NCI-H2171 (cell line): ENCODE results near the gene SYN1.
"Not testable (repeated sequence)": the region's sequence is repeated elsewhere in the genome, so short reads cannot be mapped to it uniquely, and the experiment has no call there.

ENCODE experiments used
- DNase-seq: peaks from one replicate; lab custom pipeline; 2025; lab: John Stamatoyannopoulos, UW

The SYN1 gene

DNA sequence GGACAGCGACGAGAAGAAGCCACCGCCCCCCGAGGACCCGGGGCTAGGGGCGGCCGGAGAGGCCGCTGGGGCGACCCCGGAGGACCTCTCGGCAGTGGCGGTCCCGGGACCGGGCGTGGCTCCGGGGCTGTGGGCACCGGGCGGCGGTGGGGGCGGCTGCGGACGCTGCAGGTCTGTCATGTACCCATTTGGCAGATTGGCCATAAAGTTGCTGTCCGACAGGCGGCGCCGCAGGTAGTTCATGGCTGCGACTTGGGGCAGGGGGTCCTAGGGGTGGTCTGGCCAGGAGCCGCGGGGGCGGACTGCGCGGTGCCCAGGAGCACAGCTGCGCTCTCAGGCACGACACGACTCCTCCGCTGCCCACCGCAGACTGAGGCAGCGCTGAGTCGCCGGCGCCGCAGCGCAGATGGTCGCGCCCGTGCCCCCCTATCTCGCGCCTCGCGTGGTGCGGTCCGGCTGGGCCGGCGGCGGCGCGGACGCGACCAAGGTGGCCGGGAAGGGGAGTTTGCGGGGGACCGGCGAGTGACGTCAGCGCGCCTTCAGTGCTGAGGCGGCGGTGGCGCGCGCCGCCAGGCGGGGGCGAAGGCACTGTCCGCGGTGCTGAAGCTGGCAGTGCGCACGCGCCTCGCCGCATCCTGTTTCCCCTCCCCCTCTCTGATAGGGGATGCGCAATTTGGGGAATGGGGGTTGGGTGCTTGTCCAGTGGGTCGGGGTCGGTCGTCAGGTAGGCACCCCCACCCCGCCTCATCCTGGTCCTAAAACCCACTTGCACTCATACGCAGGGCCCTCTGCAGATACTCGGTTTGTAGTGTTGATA, at the start of gene SYN1:
SYN1 (minus strand) TSS at position 372 of the 817 bp plus-strand sequence; CDS start at position 243, 129 bp downstream.
- peak; percentile 58 for DNase-seq

DNA sequence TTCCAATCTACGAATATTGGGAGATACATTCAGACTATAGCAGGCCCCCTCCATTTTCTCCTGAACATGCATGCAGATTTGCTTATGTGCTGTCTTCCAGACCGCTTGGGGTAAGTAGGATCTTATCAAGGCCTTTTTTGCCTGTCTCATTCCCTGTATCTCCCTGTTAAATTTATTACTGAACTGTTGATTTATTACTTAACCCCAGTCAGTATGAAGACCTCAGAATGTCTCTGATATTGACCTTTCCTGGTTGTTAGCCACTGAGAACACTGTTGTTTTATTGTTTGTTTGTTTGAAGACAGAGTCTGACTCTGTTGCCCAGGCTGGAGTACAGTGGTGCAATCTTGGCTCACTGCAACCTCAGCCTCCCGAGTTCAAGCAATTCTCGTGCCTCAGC, 46.1 kb upstream of the SYN1 start:
- not testable (repeated sequence) for DNase-seq

DNA sequence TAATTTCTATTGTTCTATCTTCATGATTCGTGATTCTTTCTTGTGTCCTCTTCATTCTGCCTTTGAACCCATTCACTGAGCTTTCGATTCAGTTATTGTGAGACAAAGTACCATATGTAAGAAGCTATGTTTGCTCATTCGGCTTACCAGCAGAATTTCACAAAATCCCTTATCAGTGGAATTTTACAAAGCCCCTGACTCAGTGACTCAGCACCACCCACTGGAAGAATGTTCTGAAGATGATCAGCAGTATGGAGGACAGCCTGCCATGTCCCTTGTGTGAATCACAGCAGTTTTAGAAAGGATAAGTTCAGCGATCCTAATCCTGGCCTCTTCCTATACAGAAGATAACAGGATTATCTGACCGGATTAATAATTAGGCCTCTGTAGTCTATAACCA, 45.1 kb upstream of the SYN1 start:
- DNase-seq, result no peak

DNA sequence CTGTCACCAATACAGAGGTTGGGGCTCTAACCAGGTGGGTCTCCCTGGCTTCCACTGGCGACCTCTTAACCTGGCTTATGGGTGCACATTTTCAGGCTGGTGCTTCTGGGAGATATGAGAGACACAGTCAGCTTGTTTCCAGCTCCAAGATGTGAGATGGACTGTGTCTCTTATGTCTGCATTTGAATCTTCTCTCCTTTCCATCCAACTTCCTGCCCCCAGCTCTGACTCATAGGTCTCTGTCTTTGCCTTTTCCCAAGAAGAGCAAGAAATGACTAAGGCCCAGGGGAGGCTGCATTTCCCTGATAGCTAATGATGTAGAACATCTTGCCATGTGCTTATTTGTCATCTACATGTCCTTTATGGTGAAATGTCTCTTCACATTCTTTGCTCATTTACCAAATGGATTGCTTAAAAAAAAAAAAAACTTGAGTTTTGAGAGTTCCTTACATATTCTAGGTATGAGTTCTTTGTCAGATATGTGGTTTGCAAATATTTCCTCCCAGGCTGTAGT, 42.5 kb upstream of the SYN1 start:
- no peak for DNase-seq

DNA sequence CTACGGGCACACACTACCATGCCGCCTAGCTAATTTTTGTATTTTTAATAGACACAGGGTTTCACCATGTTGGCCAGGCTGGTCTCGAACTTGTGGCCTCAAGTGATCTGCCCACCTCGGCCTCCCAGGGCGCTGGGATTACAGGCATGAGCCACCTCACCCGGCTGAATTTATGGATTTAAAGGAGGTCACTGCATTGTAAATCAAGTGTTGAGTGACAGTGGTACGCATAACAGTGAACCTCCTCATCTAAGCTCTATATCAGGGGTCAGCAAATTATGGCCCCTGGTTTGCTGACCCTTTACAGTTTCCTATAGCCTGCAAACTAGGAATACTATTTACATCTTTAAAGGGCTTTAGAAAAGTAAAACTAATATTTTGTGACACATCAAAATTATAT, 41.9 kb upstream of the SYN1 start:
- no peak for DNase-seq

DNA sequence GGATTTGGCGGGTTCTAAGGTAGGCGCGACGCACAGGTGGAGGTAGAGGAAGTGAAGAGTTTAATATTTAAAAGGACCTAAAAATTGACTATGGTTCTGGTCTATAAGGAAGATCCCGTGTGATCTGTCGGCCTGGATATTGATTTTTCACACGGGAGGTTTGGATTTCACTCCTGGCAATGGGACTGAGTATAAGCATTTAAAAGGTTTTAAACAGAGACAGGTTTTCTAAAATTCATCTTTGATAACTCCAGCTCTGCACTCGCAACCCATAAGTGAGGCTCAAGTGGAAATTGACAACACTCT, 39.7 kb upstream of the SYN1 start:
- DNase-seq, result no peak

DNA sequence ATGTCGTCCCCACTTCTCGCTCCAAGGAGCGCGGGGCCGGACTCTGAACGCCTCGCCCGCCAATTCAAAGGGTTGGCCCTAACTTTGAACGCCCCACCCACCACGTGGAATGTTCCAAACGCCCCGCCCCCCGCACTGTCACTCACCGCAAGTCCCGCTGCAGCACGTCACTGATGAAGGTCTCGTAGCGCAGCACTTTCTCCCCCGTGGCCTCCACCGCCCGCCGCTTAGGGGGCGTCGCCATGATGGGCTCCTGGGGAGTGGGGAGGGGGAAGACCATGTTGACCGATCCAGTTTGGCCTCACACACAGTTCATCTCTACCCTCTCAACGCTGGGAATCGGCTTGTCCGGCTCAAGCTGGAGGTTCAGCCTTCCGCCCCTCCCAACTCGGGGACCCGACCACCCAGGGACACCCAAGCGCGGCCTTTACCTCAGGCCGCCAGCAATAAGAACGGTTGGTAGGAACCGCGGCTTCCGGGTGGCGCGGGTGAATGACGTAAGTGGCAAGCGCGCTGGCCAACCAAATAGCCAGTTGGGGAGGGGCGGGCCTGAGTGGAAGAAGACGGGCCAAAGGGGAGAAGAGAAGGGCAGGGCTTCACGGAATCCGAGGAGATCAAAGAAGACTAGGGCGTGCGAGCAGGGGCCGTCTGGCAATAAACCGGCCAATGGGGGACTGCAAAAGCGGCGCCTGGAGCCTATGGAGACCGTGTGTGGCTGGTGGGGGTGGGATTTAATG, 39.2 kb upstream of the SYN1 start, which contains the start of gene UXT:
UXT (minus strand) TSS at position 497 of the 737 bp plus-strand sequence; CDS start at position 244, 253 bp downstream.
- peak; percentile 86 for DNase-seq

DNA sequence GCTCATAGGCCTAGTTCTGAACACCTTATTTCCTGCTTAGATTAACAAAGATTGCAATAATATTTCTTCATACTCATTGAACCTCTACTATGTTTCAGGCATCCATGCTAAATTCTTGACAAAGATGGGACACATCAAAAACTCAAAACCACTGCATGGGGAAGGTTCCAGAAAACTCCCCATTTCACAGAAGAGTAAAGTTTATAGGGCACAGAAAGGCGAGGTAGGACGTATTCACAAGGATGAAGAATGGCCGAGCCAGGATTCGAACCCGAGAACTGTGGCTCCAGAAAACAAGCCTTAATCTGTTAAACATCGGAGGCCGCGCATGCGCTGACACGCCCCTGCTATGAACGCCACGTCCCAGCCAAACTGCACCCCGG, 38.6 kb upstream of the SYN1 start:
- no peak for DNase-seq

DNA sequence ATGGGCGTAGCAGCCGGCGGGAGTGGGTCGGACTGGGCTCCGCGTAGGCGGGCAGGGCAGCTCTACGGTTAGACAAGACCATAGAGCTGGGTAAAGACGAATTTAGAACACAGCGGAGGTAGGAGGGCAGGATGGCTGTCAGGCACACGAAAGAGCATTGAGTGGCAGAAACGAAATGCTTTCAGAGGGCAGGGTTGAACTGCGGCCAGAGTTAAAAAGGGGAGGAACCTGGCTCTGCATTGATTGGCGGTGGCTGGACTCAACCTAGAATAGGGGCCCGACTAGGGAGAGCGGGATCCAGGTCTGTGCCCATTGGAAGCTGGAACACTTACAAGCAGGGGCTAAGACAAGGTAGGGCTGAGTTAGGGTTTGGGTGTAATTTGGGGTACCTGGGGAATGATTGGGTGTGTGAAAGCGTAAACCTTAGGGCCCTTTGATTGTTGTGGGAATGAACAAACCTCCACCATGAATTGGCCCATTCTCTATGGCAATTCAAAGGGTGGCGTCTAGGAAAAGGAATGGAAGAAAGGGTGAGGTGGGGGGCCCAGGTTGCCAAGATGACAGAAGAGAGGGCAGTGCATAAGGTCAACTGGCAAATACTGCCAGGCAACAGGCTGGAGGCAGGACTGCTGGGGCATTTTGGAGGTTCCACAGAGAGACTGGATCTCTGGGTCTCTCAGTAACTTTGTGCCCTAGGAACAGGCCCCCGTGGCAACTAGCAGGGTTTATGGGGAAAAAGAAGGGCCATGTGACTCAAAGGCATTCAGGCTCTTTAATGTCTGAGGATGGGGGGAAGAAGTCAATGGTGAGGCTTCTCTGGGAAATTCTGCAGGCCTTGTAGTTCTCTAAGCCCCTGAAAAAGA, 31.6 kb upstream of the SYN1 start:
- no peak for DNase-seq

DNA sequence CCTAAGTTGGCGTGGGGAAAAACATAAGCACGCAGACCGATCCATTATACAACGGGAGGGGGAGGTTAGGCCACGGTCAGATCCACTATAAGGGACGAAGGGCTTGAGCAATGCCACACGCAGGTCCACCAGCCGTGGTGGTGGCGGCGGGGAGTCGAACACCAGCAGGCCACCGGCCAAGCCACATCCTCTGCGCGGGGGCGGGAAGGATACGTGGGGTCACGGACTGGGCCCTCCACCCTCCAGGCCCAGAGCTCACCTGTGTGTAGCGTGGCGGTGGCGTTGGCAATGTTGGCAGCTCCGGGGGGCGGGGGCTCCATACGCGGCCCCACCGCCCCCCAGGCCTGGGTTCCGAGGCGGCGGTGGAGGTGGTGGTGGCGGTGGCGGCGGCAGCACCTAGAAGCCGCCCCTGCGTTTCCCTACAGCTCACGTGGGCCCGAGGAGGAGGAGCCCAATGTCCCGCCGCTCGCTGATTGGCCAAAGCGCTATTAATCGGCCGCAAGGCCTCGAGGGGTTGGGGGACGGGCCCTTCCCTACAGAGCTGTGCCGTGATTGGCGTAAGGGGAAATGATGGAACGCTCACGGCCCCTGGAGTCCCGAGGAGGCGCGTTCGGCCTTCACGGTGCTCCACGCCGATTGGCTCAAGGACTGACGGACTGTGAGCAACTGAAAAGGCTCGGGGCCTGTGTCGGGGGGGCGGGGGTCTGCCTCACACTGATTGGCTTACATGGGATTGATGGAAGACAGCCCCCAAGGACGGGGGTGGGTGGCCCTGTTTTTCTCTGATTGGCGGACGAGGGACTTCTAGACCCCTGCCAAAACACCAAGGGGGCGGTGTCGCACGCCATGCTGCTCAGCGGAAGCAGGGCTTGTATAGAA, 30.7 kb upstream of the SYN1 start, which contains the start of gene ELK1:
ELK1 (minus strand) TSS at position 400 of the 879 bp plus-strand sequence. CDS start 9,122 bp downstream, outside the sequence.
- peak; percentile 90 for DNase-seq

DNA sequence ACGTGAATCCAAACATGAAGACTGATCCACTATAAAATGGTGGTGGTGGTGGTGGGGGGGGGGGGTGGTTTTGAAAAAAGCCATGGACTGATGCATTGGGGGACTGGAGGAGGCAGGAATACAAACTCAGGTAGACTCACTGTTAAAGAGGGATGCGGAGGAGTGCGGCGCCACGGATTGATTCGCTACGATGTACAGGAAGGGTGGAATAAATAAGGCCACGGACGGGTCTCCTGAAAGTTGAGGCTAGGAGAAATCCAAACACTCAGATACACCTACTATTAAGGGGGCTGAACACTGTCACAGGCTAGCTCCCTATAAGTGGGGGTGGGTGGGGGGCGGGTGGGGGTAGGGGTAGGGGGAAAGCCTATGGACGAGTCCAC, 30.1 kb upstream of the SYN1 start:
- DNase-seq, result no peak

DNA sequence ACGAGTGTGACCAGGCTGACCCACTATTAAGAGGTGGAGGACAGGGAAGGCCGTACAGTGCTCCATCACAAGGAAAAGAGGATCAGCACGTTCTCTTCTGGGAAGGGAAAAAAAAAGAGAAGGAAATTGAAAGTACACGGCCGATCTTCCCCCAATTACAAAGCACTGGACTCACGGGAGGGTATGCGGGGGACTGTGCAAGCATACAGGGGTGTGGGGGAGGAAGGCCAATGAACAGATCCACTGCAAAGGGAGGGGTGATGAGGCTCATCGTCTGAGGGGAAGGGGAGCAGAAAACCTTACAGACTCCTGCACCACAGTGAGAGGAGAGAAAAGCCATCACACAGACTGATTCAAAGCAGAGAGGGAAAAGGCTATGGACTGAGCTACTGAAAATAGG, 29.6 kb upstream of the SYN1 start:
- DNase-seq, result no peak

DNA sequence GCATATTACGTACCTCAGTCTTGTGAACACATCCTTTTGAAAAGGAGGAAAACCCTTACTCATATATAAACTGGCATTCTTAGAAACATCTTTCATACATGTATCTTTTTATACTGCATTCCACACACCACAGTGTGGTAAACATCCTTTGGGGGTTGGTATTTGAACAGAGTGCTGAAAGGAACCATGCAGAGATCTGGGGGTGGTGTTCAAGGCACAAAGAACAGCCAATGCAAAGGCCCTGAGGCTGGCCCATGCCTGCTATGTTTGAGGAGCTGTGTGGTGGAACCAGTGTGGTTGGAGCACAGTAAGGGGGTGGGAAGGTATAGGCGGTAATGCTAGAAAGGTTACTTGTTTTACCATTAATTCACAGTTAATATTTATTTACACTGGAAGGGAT, 28.7 kb upstream of the SYN1 start:
- DNase-seq, result no peak

DNA sequence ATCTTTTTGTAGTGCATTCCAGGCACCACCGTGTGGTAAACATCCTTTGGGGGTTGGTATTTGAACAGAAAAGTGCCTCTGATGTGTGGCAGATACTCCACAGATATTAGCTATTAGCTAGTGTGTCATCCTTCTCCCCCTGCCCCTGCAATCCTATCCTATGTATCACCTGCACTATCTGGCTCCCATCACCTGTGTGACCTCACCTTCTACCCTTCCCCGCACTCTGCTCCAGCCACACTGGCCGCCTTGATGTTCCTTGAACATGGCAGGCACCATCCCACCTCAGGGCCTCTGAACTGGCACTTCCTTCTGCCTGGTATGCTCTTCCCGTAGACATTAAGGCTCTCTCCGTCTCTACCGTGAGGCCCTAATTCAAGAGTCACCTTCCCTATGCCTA, 27.0 kb upstream of the SYN1 start:
- DNase-seq, result no peak

DNA sequence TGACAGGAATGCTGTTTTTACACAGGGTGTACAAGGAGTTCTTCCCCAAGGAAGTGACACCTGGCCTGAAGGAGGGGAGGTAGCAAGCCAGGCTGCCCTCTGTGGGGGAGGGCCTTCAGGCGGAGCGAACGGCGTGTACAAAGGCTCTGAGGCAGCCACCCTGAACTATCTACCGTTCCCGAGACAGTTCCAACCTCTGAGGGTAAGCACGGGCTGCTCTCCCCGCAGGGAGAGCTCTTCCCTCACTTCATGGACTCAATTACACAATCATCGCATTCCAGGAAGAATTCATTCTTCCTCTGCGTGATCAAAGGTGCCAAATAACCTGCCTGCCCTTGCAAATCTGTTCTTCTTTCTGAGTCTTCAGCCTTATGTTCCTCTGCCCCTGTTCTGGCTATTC, 25.9 kb upstream of the SYN1 start:
- DNase-seq, result no peak

DNA sequence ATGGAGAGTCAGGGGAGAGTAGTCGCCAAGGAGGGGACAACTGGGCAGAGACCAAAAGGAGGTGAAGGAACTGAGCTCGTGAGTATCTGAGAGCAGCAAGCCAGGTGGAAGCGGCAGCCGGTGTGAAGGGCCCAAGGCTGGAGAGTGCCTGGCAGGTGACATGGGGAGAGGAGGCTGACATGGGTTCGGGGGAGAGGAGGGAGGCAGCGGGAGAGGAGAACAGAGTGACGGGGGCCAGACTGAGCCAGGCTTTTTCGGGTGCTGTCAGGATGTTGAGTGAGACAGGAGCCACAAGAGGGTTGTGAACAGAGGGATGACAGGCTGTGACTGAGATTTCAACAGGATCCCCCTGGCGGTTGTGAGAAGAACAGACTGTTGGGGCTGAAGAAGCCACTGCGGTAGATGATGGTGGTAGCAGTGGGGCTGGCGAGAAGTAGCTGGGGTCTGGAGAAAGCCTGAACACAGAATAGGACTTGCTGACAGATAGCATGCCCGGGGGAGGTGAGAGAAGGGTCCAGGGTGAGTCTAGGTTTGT, 25.0 kb upstream of the SYN1 start:
- DNase-seq, result no peak

DNA sequence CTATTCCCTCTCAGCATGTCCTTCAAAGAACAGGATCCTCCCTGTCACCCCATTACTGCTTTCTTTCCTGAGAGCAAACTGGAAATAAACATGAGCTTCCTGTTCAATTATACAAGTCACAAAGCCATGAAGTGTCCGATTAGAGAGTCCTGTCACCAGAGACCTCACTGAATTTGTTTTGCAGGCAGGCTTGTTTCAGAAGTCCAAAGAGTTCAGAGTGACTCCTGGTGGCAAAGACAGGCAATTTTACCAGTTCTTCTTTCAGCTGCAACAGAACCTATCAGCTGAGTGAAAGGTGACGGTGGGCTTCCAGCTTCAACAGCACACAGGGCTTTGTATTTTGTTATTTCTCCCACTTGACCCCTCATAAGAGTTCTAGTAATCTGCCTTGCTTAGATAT, 24.3 kb upstream of the SYN1 start:
- no peak for DNase-seq

DNA sequence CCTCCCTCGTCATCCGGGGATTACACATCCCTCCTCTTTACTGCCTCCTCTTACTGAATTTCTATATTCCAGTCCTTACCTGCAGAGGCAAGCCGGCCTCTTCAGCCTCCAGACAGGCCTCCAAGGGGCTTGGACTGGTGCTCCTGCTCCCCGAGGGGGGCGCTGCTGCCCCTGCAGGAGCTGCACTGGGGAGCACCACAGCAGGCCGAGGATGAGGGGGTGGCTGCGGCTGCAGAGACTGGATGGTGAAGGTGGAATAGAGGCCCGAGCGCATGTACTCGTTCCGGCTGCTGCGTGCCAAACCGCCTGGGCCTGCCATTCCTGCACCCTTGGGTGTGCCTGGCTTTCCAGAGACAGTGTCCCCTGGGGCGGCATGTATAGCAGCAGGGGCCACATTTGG, 19.2 kb upstream of the SYN1 start:
- DNase-seq, result no peak

DNA sequence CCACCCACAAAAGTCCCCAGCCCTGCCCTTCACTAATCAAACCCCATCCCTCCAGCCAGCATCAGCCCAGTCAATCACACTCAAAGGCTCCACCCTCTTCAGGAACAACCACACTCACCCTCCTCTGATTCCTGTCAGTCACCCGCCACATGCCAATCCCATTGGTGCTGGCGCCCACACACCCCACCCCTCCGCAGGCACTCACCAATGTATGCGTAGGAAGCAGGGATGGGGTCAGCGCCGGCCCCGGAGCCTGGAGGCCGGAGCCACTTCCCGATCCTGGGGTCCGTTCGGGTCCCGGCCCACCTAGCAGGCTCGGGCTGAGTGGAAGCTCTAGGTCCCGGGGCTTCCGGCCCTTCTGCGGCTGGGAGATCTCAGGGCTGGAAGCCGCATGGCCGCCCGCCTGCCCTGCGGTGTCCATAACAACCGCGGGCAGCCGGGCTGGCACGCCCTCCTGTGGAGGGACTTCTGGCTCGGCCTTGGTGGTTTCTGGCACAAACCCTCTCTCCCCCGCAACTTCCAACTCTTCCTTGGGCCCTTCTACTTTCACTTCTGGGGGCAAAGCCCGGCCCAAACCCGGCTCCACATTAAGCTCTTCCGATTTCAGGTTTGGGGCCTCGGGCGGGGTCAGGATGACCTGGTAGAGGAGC, 18.0 kb upstream of the SYN1 start:
- no peak for DNase-seq

DNA sequence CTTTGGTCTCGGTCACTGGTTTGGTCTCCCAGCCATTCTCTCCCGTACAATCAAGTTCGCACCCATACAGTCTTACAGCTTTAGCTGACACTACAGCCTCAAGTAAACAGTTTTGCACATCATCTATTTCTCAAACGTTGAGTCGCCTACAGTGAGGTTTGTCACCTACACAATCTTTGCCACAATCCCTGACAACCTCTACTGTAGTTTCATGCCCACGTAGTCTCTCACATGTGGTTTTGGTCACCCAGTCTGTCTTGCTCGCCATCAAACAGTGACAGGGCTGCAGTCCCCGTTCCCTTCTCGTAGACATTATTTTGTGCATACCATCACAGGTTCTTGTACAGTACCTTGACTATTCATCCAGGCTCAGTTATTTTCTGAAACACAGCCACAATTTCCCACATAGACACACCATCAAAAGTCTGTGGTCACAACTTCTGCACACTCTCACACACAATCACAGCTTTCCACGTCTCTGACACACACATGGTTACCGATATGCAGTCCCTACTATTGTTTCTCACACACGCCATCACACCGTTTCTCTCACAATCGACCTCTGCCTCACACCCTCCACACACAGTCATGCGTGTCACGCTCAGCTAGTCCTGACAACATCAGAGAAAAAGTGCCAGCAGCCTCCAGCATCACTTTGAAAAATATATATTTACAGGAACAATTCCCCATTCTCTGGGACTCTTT, 15.4 kb upstream of the SYN1 start:
- no peak for DNase-seq
